GM19240 (cell line): Measurements from ENCODE around the gene NNAT.

Source experiments
- DNase-seq: peaks from one replicate; pipeline ENCODE4 v3.0.0; 2011; ENCODE audit warnings: low spot score; ENCODE audit not compliant: insufficient read length

Gene NNAT

DNA sequence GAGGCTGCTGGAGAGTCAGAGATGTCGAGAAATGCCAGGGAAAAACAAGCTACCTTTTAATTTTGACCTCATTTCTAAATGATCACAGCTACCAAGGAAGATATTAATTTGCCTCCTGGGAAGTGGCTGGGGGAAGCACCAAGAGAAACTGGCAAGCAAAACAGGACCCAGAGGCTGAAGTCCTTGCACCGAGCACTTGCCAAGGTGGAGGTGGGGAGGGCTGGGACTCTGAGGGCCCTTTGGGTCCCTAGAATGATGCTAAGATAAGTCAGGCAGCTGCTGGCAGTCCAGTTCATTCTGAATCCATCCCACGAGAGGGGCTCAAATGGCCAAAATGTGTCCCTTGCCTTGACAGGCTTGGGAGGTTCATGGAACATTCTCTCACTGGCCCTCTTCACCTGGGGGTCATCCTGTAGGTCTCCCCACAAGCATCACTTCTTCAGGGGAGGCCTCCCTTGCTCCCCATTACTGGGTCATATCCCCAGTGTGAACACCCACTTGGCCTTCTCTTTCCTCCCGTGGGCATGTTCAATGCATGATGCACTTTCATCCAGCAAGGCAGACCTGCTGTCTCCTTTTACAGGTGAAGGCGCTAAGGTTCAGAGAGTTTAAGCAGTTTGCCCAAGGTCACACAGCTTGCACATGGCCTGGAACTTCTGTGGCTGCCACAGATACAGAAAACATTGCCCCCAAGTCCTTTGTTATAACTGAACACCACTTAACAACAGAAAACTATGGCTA, 45.7 kb downstream of the NNAT start:
- DNase-seq, result no peak

DNA sequence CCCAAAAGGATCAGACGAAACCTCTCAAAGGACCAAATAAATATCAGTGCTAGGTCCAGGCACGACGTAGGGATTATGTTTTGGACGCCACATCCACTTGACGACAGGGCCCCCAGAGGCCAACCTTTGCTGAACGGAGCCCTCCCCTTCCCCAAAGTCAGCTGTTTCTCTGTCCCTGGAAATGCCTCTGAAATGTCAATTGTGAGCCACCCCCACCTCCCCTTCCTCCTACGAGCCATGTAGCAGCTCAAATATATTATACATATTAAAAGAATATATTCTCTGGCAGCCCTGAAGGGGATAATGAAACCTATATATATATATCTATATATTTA, 46.2 kb downstream of the NNAT start:
- no peak for DNase-seq

DNA sequence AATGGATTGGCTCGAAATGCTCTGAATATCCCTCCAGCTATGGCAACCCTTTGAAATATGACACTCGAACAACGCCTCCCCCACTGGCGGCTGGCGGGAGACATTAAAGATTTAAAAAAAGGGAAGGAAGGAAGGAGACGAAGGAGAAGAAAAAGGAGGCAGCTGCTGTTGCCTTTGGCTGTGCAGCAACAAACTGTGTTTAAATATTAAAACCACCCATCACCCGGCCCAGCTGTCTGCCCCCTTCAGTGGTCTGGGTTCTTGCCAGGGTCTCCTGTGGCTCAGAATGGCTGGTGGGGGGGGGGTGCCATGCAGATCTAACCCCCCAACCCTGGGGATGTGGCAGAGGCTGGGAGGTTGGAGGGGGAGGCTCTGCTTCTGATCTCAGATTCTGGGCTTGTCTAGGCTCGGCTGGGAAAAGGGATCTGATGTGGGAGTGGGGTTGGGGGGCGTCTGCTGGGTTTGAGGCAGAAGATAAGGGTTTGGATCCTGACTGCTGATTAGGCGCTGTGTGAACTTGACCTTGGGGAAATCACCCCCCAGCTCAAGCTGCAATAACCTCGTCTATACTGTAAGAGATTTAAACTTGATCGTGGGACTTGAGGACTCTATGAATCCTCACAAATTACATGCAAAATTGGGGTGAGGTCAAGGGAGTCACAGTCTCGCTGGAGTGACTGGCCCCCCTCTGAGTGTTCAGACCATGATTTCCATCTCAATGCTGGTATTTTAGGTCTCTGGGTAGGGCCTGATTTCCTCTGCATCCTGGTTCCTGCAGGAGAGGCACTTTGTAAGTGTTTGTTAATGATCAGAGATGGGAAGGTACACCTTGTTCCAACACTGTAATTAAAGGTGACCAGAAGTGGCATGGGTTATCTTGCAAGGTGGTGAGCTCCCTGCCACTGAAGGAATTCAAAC, 46.9 kb downstream of the NNAT start:
- no peak for DNase-seq

DNA sequence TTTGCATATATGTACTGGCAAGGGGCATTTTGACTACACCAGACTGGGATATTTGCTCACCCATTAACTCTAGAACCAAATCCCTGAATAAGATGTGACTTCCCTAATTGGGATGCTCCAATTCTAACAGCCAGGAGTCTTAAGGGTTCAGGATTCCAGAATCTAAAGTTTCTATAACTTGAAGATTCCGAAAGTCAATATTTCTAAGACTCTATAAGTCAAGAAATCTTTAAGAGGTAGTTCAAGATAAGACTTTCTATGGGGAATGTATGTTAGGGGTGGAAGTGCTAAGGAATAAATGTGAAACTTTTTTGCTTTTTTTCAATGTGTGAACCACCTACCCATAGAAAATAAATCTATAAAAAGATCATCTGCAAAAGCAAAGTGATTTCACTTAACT, 49.4 kb downstream of the NNAT start:
- no peak for DNase-seq

DNA sequence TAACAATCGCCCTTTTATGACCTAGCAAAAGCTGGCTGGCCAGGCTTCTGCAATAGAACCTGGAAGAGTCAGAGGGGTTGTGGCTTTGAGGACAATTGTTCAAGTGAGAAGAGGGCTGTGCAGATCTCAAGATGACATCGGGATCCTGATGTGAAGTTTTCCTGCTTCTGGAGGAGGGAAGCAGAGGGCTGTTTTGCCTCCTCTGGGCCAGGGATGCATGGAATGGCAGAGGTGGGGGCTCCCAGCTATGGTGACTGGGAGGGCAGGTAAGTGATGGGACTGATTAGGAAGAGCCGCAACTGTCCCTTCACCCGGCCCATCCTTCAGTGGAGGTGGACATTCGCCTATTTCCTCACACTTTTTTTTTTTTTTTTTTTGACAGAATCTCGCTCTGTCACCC, 50.0 kb downstream of the NNAT start:
- DNase-seq, result no peak
